Left lung (tissue), 10 donors: ENCODE measurements around the gene ZNF25. TPM values are rescaled to one million over a fixed set of nuclear protein-coding genes. Genes with fewer than 3 reads are reported as not detected.
"Not testable (repeated sequence)": the region's sequence is repeated elsewhere in the genome, so short reads cannot be mapped to it uniquely, and the experiment has no call there.

Experiments used
- ATAC-seq: fragments of 200-7000 bp; cut with Tn5 transposase; one replicate; pipeline ENCODE4 v1.9.1; 2020; ENCODE audit warnings: moderate library complexity
- DNase-seq, 4 donors: peaks; one replicate each; pipeline ENCODE4 v3.0.0-alpha.2; 2013 to 2020
- H3K27ac ChIP-seq, 2 donors: fragments of 200-600 bp; sonication (generic) in 1 of 2; one replicate each; pipeline versions ENCODE4 v1.5.0 to v1.8.0; 2020 to 2021
- H3K27me3 ChIP-seq, 2 donors: fragments of 200-600 bp; sonication (generic) in 1 of 2; one replicate each; pipeline versions ENCODE4 v1.5.0 to v1.8.0; 2020 to 2021
- H3K36me3 ChIP-seq, 2 donors: fragments of 200-600 bp; sonication (generic) in 1 of 2; one replicate each; pipeline versions ENCODE4 v1.5.0 to v1.8.0; 2020 to 2021
- H3K4me1 ChIP-seq, 2 donors: fragments of 200-600 bp; one replicate each; pipeline ENCODE4 v1.8.0; 2021
- H3K4me3 ChIP-seq, 2 donors: fragments of 200-600 bp; sonication (generic) in 1 of 2; one replicate each; pipeline versions ENCODE4 v1.5.0 to v1.8.0; 2020 to 2021; ENCODE audit warnings: mild to moderate bottlenecking in 1 of 2
- H3K9me3 ChIP-seq, 2 donors: fragments of 200-600 bp; sonication (generic) in 1 of 2; one replicate each; pipeline versions ENCODE4 v1.5.0 to v1.8.0; 2020 to 2021
- intact Hi-C, 2 donors: fragments of 100-400 bp; cut with DNase I; formaldehyde crosslinking; loops; one replicate each; pipeline versions ENCODE4 v1.11.2 to v1.14.2; 2022
- polyA plus RNA-seq, 6 donors: library from polyadenylated mRNA; unstranded; fragments of 120-200 nt; gene quantifications; one replicate each; pipeline ENCODE4 v1.2.1, GENCODE V29; 2013; ENCODE audit not compliant: insufficient read length in 6 of 6
- total RNA-seq, 2 donors: library from RNA; stranded (reverse); fragmentation: NEBNext Ultra II Directional; extraction: Animal tissue kit (Norgen Biotek cat#: 25700); gene quantifications; one replicate each; pipeline ENCODE4 v1.2.1, GENCODE V29; 2021
- TF ChIP-seq, protein P1 (sequence below), 2 donors: fragments of 200-600 bp; sonication (generic) in 1 of 2; IDR thresholded peaks; one replicate each; pipeline versions ENCODE4 v1.5.0 to v1.8.0; 2021; ENCODE audit warnings: antibody characterized with exemption in 2 of 2
- donor health status: DM: no; HTN: yes; CAD: no.
- donor health status: DM: no; HTN: no; CAD: no.

Gene ZNF25
- total and polyA plus RNA-seq, 8 donors, result 8.7 to 19.4 (median 15.7) TPM

DNA sequence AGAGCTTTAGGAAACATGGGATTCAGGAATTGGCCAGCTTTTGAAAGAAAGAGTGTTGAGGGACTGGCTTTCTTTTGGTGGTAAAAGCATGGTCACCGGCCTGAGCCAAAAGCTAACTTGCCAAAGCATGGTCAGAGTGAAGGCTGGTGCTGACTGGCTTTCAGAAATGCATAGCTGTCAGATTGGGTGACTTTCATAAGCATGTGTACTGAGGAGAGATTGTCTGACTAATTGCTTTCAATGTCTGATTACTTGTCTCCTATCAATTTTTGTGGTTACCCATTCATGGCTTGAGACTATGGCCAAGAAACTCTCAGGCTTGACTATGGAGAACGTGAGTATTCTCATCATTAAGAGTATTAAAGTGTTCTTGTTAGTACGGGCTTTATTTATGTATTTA is 28.2 kb downstream of the ZNF25 start:
- TF ChIP-seq, protein P1, sequence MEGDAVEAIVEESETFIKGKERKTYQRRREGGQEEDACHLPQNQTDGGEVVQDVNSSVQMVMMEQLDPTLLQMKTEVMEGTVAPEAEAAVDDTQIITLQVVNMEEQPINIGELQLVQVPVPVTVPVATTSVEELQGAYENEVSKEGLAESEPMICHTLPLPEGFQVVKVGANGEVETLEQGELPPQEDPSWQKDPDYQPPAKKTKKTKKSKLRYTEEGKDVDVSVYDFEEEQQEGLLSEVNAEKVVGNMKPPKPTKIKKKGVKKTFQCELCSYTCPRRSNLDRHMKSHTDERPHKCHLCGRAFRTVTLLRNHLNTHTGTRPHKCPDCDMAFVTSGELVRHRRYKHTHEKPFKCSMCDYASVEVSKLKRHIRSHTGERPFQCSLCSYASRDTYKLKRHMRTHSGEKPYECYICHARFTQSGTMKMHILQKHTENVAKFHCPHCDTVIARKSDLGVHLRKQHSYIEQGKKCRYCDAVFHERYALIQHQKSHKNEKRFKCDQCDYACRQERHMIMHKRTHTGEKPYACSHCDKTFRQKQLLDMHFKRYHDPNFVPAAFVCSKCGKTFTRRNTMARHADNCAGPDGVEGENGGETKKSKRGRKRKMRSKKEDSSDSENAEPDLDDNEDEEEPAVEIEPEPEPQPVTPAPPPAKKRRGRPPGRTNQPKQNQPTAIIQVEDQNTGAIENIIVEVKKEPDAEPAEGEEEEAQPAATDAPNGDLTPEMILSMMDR (IDR thresholded peaks at IDR 0.05), result no peak
- Histone ChIP-seq H3K36me3 (peaks cover 0 to 28% of the 10 kb centered on the region in 2 donors), H3K27me3 (no peaks in the 10 kb centered on the region), H3K9me3 (peaks cover 0 to 12% of the 10 kb centered on the region in 2 donors), H3K27ac (no peak overlapping the region), H3K4me1 (no peaks in the 10 kb centered on the region), H3K4me3 (no peak overlapping the region)
- ATAC-seq, result no peak
- intact Hi-C loops, result no loop called here
- DNase-seq, result no peak

DNA sequence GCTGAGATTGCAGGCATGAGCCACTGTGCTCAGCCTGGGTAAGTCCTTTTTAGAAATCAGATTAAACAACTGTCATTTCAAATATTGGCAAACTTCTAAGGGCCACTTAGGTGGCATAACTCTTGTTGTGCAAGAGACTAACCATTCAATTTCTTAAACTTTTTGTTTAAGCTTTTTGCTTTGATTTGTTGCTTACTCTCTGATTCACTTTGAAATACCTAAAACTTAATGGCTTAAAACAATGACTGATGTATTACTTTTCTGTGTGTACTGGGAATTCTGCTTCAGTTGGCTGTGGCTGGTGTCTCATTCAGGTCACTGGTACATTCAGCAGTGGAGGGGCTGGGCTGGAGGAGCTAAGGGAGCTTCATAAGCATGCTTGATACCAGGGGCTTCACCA is 28.9 kb downstream of the ZNF25 start:
- Histone ChIP-seq H3K36me3 (peaks cover 0 to 21% of the 10 kb centered on the region in 2 donors), H3K27ac (no peak overlapping the region), H3K4me1 (no peaks in the 10 kb centered on the region), H3K27me3 (no peaks in the 10 kb centered on the region), H3K4me3 (no peak overlapping the region), H3K9me3 (peaks cover 0 to 5% of the 10 kb centered on the region in 2 donors)
- DNase-seq, result no peak
- no peak for ATAC-seq
- TF ChIP-seq, protein P1 (IDR thresholded peaks at IDR 0.05), result no peak
- intact Hi-C loops, result no loop called here

DNA sequence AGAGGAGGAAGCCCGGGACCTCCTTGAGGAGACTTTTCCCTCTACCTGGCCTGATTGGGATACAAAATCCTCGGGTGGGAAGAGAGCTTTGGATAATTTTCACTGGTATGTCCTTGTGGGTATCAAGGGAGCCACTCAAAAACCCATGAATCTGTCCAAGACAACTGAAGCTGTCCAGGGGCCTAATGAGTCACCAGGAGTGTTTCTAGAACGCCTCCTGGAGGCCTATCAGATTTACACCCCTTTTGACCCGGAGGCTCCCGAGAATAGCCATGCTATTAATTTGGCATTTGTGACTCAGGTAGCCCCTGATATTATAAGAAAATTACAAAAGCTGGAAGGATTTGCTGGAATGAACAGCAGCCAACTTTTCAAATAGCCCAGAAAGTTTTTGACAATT is 38.6 kb downstream of the ZNF25 start:
- no peak for DNase-seq
- Histone ChIP-seq H3K27ac (no peak overlapping the region), H3K9me3 (no peaks in the 10 kb centered on the region), H3K4me1 (no peaks in the 10 kb centered on the region), H3K36me3 (no peaks in the 10 kb centered on the region), H3K4me3 (no peak overlapping the region), H3K27me3 (no peaks in the 10 kb centered on the region)
- TF ChIP-seq, protein P1 (IDR thresholded peaks at IDR 0.05), result no peak
- intact Hi-C loops, result no loop called here
- ATAC-seq, result no peak

DNA sequence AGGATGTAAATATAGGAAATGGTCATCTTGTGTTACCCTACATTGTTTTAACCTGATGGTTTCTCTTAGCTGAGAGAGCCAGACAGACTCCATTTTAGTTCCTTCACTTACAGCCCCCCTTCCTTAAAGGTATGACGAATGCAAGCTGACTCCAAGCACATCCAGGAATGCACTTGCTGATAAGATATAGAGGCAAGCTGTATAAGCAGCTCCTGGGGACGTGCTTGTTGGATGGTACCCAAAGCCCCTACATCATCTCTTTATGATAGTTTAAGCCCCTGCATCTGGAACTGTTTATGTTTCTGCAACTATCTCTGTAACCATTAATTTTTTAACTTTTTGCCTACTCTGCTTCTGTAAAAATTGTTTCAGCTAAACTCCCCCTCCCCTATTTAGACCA is 41.7 kb downstream of the ZNF25 start:
- H3K36me3 ChIP-seq, result no peaks in the 10 kb centered on the region
- H3K27ac ChIP-seq, result no peak overlapping the region
- no peaks in the 10 kb centered on the region for H3K4me1 ChIP-seq
- no peak overlapping the region for H3K4me3 ChIP-seq
- no peak for ATAC-seq
- intact Hi-C loops, result no loop called here
- no peaks in the 10 kb centered on the region for H3K27me3 ChIP-seq
- TF ChIP-seq, protein P1 (IDR thresholded peaks at IDR 0.05), result no peak
- no peak for DNase-seq
- peaks cover 0 to 3% of the 10 kb centered on the region in 2 donors for H3K9me3 ChIP-seq

DNA sequence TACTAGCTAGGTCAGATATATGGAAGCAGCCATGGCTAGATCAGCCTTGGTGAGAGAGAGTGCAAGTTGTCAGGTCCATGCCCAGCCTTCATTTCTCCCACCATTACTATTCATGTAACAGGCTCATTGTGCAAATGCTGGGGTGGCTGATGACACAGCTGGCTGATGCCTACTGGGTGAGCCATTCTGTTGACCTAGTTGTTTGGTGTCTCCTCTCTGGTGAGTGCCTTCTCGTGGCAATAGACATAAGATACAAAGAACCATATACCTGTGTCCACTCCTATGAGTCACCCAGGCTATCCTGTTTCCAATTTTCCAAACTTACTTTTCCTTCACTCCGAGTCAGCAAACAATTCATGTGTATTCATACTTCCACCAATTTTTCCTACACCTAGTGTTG is 46.0 kb downstream of the ZNF25 start:
- H3K27me3 ChIP-seq, result no peaks in the 10 kb centered on the region
- DNase-seq (no peak), ATAC-seq (no peak)
- peaks cover 0 to 3% of the 10 kb centered on the region in 2 donors for H3K9me3 ChIP-seq
- no peak overlapping the region for H3K27ac ChIP-seq
- no peak overlapping the region for H3K4me3 ChIP-seq
- H3K36me3 ChIP-seq, result no peaks in the 10 kb centered on the region
- intact Hi-C loops, result no loop called here
- no peaks in the 10 kb centered on the region for H3K4me1 ChIP-seq
- TF ChIP-seq, protein P1 (IDR thresholded peaks at IDR 0.05), result no peak

DNA sequence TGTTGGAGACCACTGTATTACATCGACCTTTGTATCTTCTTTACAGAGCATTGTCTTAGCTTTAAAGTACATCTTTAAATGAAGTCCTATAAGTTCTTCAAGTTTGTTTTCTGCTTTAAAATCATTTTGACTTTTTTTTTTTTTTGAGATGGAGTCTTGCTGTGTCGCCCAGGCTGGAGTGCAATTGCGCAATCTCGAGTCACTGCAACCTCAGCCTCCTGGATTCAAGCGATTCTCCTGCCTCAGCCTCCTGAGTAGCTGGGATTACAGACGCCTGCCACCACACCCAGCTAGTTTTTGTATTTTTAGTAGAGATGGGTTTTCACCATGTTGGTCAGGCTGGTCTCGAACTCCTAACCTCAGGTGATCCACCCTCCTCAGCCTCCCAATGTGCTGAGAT is 68.3 kb downstream of the ZNF25 start:
- H3K36me3 ChIP-seq, H3K27ac ChIP-seq, H3K4me3 ChIP-seq, ATAC-seq, H3K4me1 ChIP-seq, intact Hi-C loops, H3K9me3 ChIP-seq, H3K27me3 ChIP-seq: not testable (repeated sequence)
- peak in 1 of 4 donors; percentile 15 for DNase-seq
